GM12891 (cell line): ENCODE data around the gene ID2.

Experiments used
- POLR2A ChIP-seq: IDR thresholded peaks from 2 replicates; pipeline ENCODE4 v1.6.1; 2011; ENCODE audit warnings: low read depth, low read length, control low read depth
- POLR2AphosphoS5 ChIP-seq: IDR thresholded peaks from 2 replicates; pipeline ENCODE4 v1.6.1; 2011; ENCODE audit warnings: low read depth, low read length, control low read depth

GRCh38 chr2:8669157-8669817 is 12.6 kb upstream of the ID2 start:
- TF ChIP-seq POLR2AphosphoS5 (no peak), POLR2A (no peak)
